Retinal pigment epithelial cell (primary cell): ENCODE results near the gene ATRNL1.

Experiments
- DNase-seq: peaks from one replicate; pipeline ENCODE4 v3.0.0-alpha.2; 2010; ENCODE audit warnings: low read depth
- H3K4me3 ChIP-seq: 2 replicates; pipeline ENCODE4 v1.5.1; 2011; ENCODE audit warnings: mild to moderate bottlenecking, low read length, control low read depth, moderate library complexity
- TF ChIP-seq, protein P1 (sequence below): conservative IDR thresholded peaks from 2 replicates; pipeline ENCODE4 v1.5.1; 2011; ENCODE audit warnings: low read depth, low read length, control low read depth, inconsistent platforms

Gene ATRNL1

DNA sequence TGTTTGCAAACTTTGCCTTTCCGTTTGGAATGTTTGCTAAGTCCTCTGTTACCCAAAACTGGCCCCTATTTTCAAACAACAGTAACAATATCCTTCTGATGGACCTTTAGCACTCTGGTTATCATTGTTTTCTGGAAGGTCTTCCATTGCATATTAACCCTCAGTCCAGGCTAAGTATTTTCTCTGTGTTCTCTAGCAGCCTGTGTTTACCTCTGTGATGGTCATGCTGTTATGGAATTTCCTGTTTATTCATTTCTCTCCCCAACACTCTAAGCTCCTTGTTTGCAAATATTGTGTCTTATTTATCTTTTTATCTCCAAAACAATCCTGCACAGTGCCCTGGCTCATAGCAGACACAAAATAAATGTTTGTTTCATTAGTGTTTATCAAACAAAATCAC lies 560.3 kb downstream of the ATRNL1 start:
- no peak for DNase-seq
- H3K4me3 ChIP-seq, result no peak overlapping the region
- TF ChIP-seq, protein P1, sequence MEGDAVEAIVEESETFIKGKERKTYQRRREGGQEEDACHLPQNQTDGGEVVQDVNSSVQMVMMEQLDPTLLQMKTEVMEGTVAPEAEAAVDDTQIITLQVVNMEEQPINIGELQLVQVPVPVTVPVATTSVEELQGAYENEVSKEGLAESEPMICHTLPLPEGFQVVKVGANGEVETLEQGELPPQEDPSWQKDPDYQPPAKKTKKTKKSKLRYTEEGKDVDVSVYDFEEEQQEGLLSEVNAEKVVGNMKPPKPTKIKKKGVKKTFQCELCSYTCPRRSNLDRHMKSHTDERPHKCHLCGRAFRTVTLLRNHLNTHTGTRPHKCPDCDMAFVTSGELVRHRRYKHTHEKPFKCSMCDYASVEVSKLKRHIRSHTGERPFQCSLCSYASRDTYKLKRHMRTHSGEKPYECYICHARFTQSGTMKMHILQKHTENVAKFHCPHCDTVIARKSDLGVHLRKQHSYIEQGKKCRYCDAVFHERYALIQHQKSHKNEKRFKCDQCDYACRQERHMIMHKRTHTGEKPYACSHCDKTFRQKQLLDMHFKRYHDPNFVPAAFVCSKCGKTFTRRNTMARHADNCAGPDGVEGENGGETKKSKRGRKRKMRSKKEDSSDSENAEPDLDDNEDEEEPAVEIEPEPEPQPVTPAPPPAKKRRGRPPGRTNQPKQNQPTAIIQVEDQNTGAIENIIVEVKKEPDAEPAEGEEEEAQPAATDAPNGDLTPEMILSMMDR, result no peak

DNA sequence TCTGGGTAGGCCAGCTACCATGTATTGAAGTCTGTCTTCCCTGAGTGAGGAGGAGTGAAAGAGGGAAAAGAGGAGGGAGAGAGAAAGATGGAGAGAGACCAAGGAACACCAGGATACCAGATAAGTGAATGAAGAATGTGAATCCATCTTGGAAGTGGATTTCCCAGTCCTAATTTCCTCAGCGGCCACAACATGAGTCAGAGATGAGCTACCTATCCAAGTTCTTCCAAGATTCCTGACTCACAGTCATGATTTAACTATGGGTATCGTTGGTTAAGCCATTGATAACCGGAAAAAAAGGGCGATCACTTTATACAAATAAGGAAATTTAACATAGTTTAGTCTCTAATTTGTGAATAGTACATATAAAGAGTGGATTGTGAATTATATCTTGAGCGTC lies 561.8 kb downstream of the ATRNL1 start:
- H3K4me3 ChIP-seq, result no peak overlapping the region
- DNase-seq, result no peak
- TF ChIP-seq, protein P1, result no peak

GRCh38 chr10:115657161-115657860 lies 564.1 kb downstream of the ATRNL1 start:
- TF ChIP-seq, protein P1, result no peak
- DNase-seq, result no peak
- no peak overlapping the region for H3K4me3 ChIP-seq

DNA sequence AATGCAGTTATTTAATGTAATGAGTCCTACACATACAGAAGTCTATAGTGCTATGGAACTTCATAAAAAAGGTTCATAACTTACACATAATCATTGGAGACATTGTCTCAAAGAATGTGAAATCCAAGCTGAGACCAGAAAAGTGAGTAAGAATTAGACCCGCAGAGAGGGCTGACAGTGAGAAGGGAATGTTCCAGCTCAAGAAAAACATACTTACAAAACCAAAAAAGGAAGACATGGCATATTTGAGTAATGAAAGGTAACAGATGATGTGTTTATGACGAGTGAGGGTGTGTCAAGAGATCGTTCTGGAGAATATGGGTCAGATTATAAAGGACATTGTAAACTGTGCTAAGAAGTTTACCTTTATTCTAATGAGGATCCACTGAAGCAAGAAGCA lies 566.5 kb downstream of the ATRNL1 start:
- no peak for DNase-seq
- TF ChIP-seq, protein P1, result no peak
- no peak overlapping the region for H3K4me3 ChIP-seq

- no peak overlapping the region for H3K4me3 ChIP-seq
- TF ChIP-seq, protein P1, result no peak
- no peak for DNase-seq
Measured at GRCh38 chr10:115660391-115660790, 567.2 kb downstream of the ATRNL1 start.

- no peak overlapping the region for H3K4me3 ChIP-seq
- DNase-seq, result no peak
- TF ChIP-seq, protein P1, result no peak
Measured at GRCh38 chr10:115662422-115662821, 569.3 kb downstream of the ATRNL1 start.

GRCh38 chr10:115665549-115665948 lies 572.4 kb downstream of the ATRNL1 start:
- no peak for DNase-seq
- no peak overlapping the region for H3K4me3 ChIP-seq
- TF ChIP-seq, protein P1, result no peak
